ENCODE measurements around the gene FOXP4.

DNA sequence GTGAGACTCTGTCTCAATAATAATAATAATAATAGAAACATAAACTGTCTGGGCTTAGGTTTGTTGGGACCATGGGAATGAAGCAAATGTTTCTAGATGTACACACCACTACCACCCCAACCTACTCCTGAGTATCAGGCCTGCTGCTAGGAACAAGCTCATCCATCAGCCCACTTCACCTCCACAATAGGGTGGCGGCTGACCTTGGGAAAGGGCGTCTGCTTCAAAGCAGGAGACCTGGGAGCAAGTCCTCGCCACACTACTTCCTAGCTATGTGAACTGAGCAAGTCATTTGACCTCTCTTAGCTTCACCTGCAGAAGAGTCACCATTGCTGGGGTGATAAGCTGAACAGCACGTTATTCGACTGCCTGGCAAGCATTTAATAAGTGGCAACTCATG lies 3.1 kb upstream of the FOXP4 start:
- TF ChIP-seq POLR2A (IDR thresholded peaks at IDR 0.05; ENCODE audit: low read depth, low read length) (no peak), POLR2AphosphoS5 (IDR thresholded peaks at IDR 0.05; ENCODE audit: low read depth, low read length) (no peak)
